ENCODE measurements around the gene HPN.
"Not testable (repeated sequence)": the region's sequence is repeated elsewhere in the genome, so short reads cannot be mapped to it uniquely, and the experiment has no call there.

HPN gene

GRCh38 chr19:35026418-35026817 lies 15.1 kb upstream of the HPN start:
- no peak overlapping the region for H3K27ac ChIP-seq
- no peak for TF ChIP-seq ZFX (IDR thresholded peaks at IDR 0.05)
- TF ChIP-seq CTCF (conservative IDR thresholded peaks at IDR 0.05) = no peak

DNA sequence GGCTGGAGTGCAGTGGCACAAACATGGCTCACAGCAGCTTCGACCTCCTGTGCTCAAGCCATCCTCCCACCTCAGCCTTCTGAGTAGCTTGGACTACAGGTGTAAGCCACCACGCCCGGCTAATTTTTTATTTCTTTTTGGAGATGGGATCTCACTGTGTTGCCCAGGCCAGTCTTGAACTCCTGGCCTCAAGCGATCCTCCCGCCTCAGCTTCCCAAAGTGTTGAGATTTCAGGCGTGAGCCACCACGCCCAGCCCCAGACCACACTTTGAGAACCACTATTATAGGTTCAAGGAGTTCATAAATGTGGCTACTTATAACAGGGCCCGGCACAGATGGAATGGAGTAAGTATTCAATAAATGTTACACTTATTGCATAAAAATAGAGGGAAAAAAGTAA lies 14.5 kb upstream of the HPN start:
- H3K27ac ChIP-seq = no peak overlapping the region
- TF ChIP-seq CTCF (conservative IDR thresholded peaks at IDR 0.05) = no peak
- no peak for TF ChIP-seq ZFX (IDR thresholded peaks at IDR 0.05)

- no peak overlapping the region for H3K27ac ChIP-seq
- TF ChIP-seq CTCF (conservative IDR thresholded peaks at IDR 0.05) = no peak
- no peak for TF ChIP-seq ZFX (IDR thresholded peaks at IDR 0.05)
These were observed 13.5 kb upstream of the HPN start for GRCh38 chr19:35027851-35028599.

- not testable (repeated sequence) for H3K27ac ChIP-seq
These were observed 13.0 kb upstream of the HPN start for GRCh38 chr19:35028600-35028885.

DNA sequence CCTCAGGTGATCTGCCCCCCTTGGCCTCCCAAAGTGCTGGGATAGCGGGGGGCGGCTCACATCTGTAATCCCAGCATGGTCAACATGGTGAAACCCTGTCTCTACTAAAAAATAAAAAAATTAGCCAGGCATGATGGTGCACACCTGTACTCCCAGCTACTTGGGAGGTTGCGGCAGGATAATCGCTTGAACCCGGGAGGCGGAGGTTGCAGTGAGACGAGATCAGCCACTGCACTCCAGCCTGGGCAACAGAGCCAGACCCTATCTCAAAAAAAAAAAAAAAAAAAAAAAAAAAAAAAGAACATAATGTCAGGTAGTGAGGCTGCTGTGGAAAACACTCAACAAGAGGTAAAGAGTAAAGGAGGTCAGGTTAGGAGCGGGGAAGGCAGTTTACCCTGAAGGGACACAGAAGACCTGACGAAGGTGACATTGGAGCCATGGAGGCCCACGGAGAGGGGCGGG lies 12.2 kb upstream of the HPN start:
- not testable (repeated sequence) for H3K27ac ChIP-seq

GRCh38 chr19:35029737-35030256 lies 11.7 kb upstream of the HPN start:
- H3K27ac ChIP-seq = no peak overlapping the region
- no peak for TF ChIP-seq CTCF (conservative IDR thresholded peaks at IDR 0.05)
- TF ChIP-seq ZFX (IDR thresholded peaks at IDR 0.05) = no peak

GRCh38 chr19:35030257-35031071 lies 11.1 kb upstream of the HPN start, which contains the start of gene SCN1B:
Gene SCN1B (plus strand): TSS chr19:35030470. CDS start chr19:35030821, 351 bp downstream.
- H3K27ac ChIP-seq = no peak within 1 kb of the TSS
- no peak for TF ChIP-seq ZFX (IDR thresholded peaks at IDR 0.05)
- no peak for TF ChIP-seq CTCF (conservative IDR thresholded peaks at IDR 0.05)

GRCh38 chr19:35031072-35031881 lies 10.2 kb upstream of the HPN start:
- TF ChIP-seq CTCF (conservative IDR thresholded peaks at IDR 0.05) (no peak), ZFX (IDR thresholded peaks at IDR 0.05) (no peak)
- H3K27ac ChIP-seq = no peak overlapping the region

All from C4-2B (cell line).